ENCODE data around the gene PAGE2. TPM values are rescaled to one million over a fixed set of nuclear protein-coding genes. Genes with fewer than 3 reads are reported as not detected.

The PAGE2 gene
- total RNA-seq, 6 experiments from 2014 or later, result not detected

DNA sequence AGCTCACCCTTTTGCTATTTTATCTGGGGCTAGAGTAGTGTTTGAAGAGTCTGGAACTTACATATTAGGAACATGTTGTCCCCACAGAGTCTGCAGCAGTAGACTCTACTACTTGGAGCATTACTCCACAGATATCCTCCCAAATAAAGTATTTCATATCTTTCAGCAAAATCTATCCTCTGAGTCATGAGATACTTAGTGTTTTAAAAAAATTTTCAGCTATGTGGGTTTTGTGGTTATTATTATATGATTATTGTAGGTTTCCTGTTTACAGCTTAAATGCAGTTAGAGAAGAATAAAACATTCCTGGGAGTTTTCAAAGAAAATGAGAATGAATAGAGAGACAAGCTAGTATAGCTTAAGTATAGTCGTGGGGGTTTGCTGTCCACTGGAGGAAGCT, 30.9 kb downstream of the PAGE2 start:
- no peaks in the 10 kb centered on the region for H3K36me3 ChIP-seq
- 29% methylated on average over 1 of the region's 1 CpG for WGBS (ENCODE audit: insufficient coverage, low coverage, low lambda C conversion rate, missing lambda C conversion rate)
- H3K27me3 ChIP-seq, result no peaks in the 10 kb centered on the region
- ATAC-seq, result no peak
- H3K4me1 ChIP-seq, result no peaks in the 10 kb centered on the region
- TF ChIP-seq POLR2A (IDR thresholded peaks at IDR 0.05) (no peak), CTCF (IDR thresholded peaks at IDR 0.05) (no peak)
- H3K27ac ChIP-seq, result no peak overlapping the region
- no peaks in the 10 kb centered on the region for H3K9me3 ChIP-seq
- intact Hi-C loops (cut with DNase I), result no loop called here
- DNase-seq, result no peak
- no peak overlapping the region for H3K4me3 ChIP-seq

DNA sequence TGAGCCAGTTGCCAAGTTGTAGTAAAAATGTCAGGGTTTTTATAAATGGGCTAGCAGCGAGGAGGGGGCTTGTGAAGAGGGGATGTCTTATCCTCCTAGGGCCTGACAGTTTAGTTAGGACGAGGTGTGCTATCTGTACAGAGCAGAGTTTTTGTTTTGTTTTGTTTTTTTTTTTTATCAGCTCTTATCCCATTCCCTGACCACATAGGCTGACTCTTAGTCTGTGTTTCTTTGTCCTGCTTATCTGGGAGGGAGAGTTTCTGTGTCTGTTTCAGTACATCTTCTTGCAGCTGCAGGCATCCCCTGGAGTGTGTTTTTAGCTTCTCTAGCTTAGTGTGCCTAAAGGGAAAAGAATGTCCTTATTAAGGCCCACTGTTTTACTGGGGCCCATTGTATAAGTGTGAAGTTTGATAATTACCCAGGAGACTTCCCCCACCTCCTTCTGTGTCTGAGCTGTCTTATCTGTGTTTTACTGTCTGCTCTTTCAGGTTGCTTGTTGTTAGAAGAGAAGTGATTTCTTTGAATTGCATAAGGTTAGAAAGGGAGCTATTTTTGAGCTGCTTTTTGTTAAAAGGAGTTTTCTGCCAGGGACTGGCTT, 32.0 kb downstream of the PAGE2 start:
- TF ChIP-seq POLR2A (IDR thresholded peaks at IDR 0.05), result no peak
- no peak for TF ChIP-seq CTCF (IDR thresholded peaks at IDR 0.05)

DNA sequence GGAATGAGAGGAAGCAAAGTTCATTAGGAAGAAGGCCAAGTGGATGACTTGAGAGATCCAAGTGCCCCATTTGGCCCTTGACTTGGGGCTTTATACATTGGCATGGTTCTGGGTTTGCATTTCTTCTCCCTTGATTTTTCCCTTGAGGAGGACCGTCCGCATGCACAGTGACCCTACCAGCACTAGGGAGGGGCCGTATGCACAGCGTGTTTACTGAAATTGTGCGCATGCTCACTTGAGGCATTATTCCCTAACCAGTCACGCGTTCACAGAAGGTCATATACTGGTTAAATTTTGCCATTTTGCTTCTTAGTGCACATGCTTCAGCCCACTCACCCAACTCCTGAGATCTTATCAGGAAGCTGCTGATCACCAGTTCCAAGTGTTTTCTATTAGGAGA, 35.1 kb downstream of the PAGE2 start:
- intact Hi-C loops (cut with DNase I), result no loop called here
- ATAC-seq (no peak), DNase-seq (no peak)
- WGBS (ENCODE audit: insufficient coverage, low coverage, low lambda C conversion rate, missing lambda C conversion rate), result 83% methylated on average over 2 of the region's 7 CpGs
- Histone ChIP-seq H3K4me3 (no peak overlapping the region), H3K27ac (no peak overlapping the region), H3K36me3 (no peaks in the 10 kb centered on the region), H3K27me3 (peaks cover 0 to 5% of the 10 kb centered on the region in 2 donors), H3K9me3 (no peaks in the 10 kb centered on the region), H3K4me1 (no peaks in the 10 kb centered on the region)
- TF ChIP-seq POLR2A (IDR thresholded peaks at IDR 0.05), result no peak
- TF ChIP-seq CTCF (IDR thresholded peaks at IDR 0.05), result no peak

More for the DNA sequence above, 32.0 kb downstream of the PAGE2 start:
- Histone ChIP-seq H3K4me3 (no peak overlapping the region), H3K27ac (no peak overlapping the region), H3K27me3 (no peaks in the 10 kb centered on the region), H3K4me1 (no peaks in the 10 kb centered on the region), H3K9me3 (no peaks in the 10 kb centered on the region), H3K36me3 (no peaks in the 10 kb centered on the region)
- ATAC-seq (no peak), DNase-seq (no peak)
- WGBS (ENCODE audit: insufficient coverage, low coverage, low lambda C conversion rate, missing lambda C conversion rate), result 23% methylated on average over 2 of the region's 2 CpGs
- intact Hi-C loops (cut with DNase I), result no loop called here

GRCh38 chrX:55127692-55128091, 38.9 kb downstream of the PAGE2 start:
- Histone ChIP-seq H3K4me3 (no peak overlapping the region), H3K27me3 (peaks cover 3 to 5% of the 10 kb centered on the region in 2 donors), H3K9me3 (no peaks in the 10 kb centered on the region), H3K4me1 (no peaks in the 10 kb centered on the region), H3K36me3 (no peaks in the 10 kb centered on the region), H3K27ac (no peak overlapping the region)
- TF ChIP-seq POLR2A (IDR thresholded peaks at IDR 0.05) (no peak), CTCF (IDR thresholded peaks at IDR 0.05) (no peak)
- no peak for ATAC-seq
- intact Hi-C loops (cut with DNase I), result no loop called here
- no peak for DNase-seq
- 0% methylated on average over 1 of the region's 2 CpGs for WGBS (ENCODE audit: insufficient coverage, low coverage, low lambda C conversion rate, missing lambda C conversion rate)

DNA sequence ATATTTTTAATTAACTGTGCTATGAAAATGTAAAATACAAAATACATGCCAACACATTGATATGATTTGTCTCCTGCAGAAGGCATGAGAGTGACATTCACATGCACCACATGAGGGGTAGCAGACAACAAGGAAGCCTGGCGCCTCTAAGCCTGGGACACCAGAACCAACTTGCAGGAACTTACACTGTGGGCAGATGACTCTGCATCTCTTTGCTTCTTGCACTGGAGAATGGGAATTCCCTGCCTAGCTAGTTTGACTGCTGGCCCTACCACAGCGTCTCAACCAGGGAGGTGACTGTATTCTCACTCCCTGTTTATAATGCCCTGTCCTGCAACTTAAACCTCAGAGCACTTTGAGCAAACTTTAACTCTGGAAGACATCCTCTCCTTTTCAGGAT, 40.5 kb downstream of the PAGE2 start:
- Histone ChIP-seq H3K36me3 (no peaks in the 10 kb centered on the region), H3K4me1 (no peaks in the 10 kb centered on the region), H3K4me3 (no peak overlapping the region), H3K27ac (no peak overlapping the region), H3K27me3 (peaks cover 3 to 5% of the 10 kb centered on the region in 2 donors), H3K9me3 (no peaks in the 10 kb centered on the region)
- no peak for ATAC-seq
- TF ChIP-seq POLR2A (IDR thresholded peaks at IDR 0.05) (no peak), CTCF (IDR thresholded peaks at IDR 0.05) (no peak)
- intact Hi-C loops (cut with DNase I), result no loop called here
- DNase-seq, result no peak
- 15% methylated on average over 2 of the region's 2 CpGs for WGBS (ENCODE audit: insufficient coverage, low coverage, low lambda C conversion rate, missing lambda C conversion rate)
